ENCODE measurements around the gene IGFBPL1.

GRCh38 chr9:38422555-38423260 lies 1.5 kb downstream of the IGFBPL1 start:
- no peak for TF ChIP-seq EP300 (IDR thresholded peaks at IDR 0.05; ENCODE audit: borderline replicate concordance)
- TF ChIP-seq CEBPB (IDR thresholded peaks at IDR 0.05) = no peak
- no peak for TF ChIP-seq YY1 (IDR thresholded peaks at IDR 0.05; ENCODE audit: low read depth)
- no peak for TF ChIP-seq MAX (IDR thresholded peaks at IDR 0.05)
